Common myeloid progenitor, CD34-positive (primary cell): ENCODE results near the gene C1QL2.

Source experiments
- CTCF ChIA-PET: fragments of 350-600 bp; sonication (Branson Sonifier 250); formaldehyde crosslinking; loops from one replicate; lab custom pipeline; 2021; ENCODE audit warnings: antibody characterized with exemption; lab: Charles Lee
- POLR2A ChIA-PET: fragments of 350-600 bp; sonication (Branson Sonifier 250); formaldehyde crosslinking; loops from one replicate; lab custom pipeline; 2021; ENCODE audit warnings: antibody characterized with exemption; lab: Charles Lee
- DNase-seq, 3 donors: peaks; one replicate each; pipeline versions ENCODE4 v3.0.0 to v3.0.0-alpha.2; 2013
- H3K27ac ChIP-seq, 2 experiments: 1 replicate in 1 of 2; 2 replicates in 1 of 2; pipeline ENCODE4 v1.7.0; 2013; ENCODE audit warnings: inconsistent platforms in 2 of 2, low read length in 2 of 2, mild to moderate bottlenecking in 2 of 2, low read depth in 1 of 2, moderate library complexity in 1 of 2; ENCODE audit not compliant: severe bottlenecking in 2 of 2, insufficient read depth in 1 of 2, poor library complexity in 1 of 2
- H3K27me3 ChIP-seq, 5 experiments: replicated peaks in 2 of 5; 1 replicate in 3 of 5; 2 replicates in 2 of 5; pipeline versions ENCODE4 v1.6.1 to v1.7.0; 2013; ENCODE audit warnings: low read length in 4 of 5, mild to moderate bottlenecking in 2 of 5, moderate library complexity in 2 of 5, inconsistent platforms in 1 of 5; ENCODE audit not compliant: insufficient read depth in 5 of 5, control insufficient read depth in 4 of 5
- H3K36me3 ChIP-seq, 4 experiments: 1 replicate in 2 of 4; 2 replicates in 2 of 4; pipeline versions ENCODE4 v1.6.1 to v1.7.0; 2013; ENCODE audit warnings: low read length in 3 of 4, control low read depth in 1 of 4, mild to moderate bottlenecking in 1 of 4; ENCODE audit not compliant: control insufficient read depth in 4 of 4, insufficient read depth in 4 of 4
- H3K4me1 ChIP-seq, 4 experiments: 1 replicate in 3 of 4; 2 replicates in 1 of 4; pipeline versions ENCODE4 v1.6.1 to v1.7.1; 2013; ENCODE audit warnings: low read length in 3 of 4, mild to moderate bottlenecking in 3 of 4, control low read depth in 1 of 4, inconsistent platforms in 1 of 4, moderate library complexity in 1 of 4; ENCODE audit not compliant: control insufficient read depth in 4 of 4, insufficient read depth in 4 of 4; ENCODE audit errors: control extremely low read depth in 1 of 4
- H3K4me3 ChIP-seq, 7 experiments: 1 replicate in 4 of 7; 2 replicates in 3 of 7; pipeline versions ENCODE4 v1.5.1 to v1.7.0; 2013; ENCODE audit warnings: mild to moderate bottlenecking in 7 of 7, low read length in 6 of 7, moderate library complexity in 6 of 7, inconsistent platforms in 2 of 7, low read depth in 2 of 7, control low read depth in 1 of 7; ENCODE audit not compliant: insufficient read depth in 4 of 7, control insufficient read depth in 1 of 7; ENCODE audit errors: extremely low read depth in 1 of 7
- H3K9me3 ChIP-seq, 5 experiments: 1 replicate in 4 of 5; 2 replicates in 1 of 5; pipeline versions ENCODE4 v1.6.1 to v1.7.1; 2013; ENCODE audit warnings: low read length in 4 of 5, mild to moderate bottlenecking in 2 of 5, inconsistent platforms in 1 of 5, low read depth in 1 of 5, moderate library complexity in 1 of 5; ENCODE audit not compliant: control insufficient read depth in 4 of 5, insufficient read depth in 2 of 5; ENCODE audit errors: control extremely low read depth in 1 of 5
- WGBS: methylation state at CpG from one replicate; pipeline ENCODE4 v1.1.5; 2013; ENCODE audit not compliant: insufficient coverage; 5-methylcytosine and 5-hydroxymethylcytosine counted together

The C1QL2 gene

GRCh38 chr2:119106301-119106897 is 52.2 kb downstream of the C1QL2 start:
- 0% methylated on average over 2 of the region's 5 CpGs for WGBS
- H3K4me3 ChIP-seq, result no peak overlapping the region
- H3K4me1 ChIP-seq, result no peaks in the 10 kb centered on the region
- H3K36me3 ChIP-seq, result no peaks in the 10 kb centered on the region
- peak; percentile 14 to 56 (median 53) for DNase-seq
- H3K9me3 ChIP-seq, result peaks cover 2 to 8% (median 6%) of the 10 kb centered on the region in 5 experiments
- no peak overlapping the region for H3K27ac ChIP-seq
- ChIA-PET POLR2A (no interaction called here), CTCF (interaction anchor here (0.9 kb wide), 1 partner anchor 17 kb away, joined by 3 read pairs; no protein-coding TSS in a partner anchor)
- peaks cover 0 to 4% (median 0%) of the 10 kb centered on the region in 5 experiments for H3K27me3 ChIP-seq
